Stimulated activated CD8-positive, alpha-beta memory T cell treated with anti-CD3 and anti-CD28 coated beads, Interleukin-7, amount 100 ng/mL, for 48 hours (primary cell): ENCODE results near the gene CPD.

Experiments
- DNase-seq, 2 donors: peaks; one replicate each; pipeline ENCODE4 v3.0.0-alpha.2; 2020; ENCODE audit warnings: low read depth in 1 of 2; ENCODE audit errors: extremely low read depth in 1 of 2

CPD gene

DNA sequence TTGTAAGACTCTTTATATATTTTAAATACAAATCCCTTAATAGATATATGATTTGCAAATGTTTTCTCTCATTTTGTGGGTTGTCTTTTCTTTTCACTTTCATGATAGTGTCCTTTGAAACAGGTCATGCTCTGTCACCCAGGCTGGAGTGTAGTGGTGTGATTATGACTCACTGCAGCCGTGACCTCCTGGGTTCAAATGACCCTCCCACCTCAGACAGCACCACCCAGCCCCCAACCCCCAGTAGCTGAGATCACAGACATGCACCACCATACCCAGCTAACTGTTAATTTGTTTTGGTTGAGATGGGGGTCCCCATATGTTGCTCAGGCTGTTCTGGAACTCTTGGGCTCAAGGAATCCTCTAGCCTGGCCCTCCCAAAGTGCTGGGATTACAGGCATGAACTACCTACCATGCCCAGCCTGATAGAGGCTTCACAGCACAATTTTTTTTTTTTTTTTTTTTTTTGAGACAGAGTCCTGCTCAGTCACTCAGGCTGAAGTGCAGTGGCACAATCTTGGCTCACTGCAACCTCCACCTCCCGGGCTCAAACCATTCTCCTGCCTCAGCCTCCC, 26.4 kb upstream of the CPD start:
- no peak for DNase-seq

DNA sequence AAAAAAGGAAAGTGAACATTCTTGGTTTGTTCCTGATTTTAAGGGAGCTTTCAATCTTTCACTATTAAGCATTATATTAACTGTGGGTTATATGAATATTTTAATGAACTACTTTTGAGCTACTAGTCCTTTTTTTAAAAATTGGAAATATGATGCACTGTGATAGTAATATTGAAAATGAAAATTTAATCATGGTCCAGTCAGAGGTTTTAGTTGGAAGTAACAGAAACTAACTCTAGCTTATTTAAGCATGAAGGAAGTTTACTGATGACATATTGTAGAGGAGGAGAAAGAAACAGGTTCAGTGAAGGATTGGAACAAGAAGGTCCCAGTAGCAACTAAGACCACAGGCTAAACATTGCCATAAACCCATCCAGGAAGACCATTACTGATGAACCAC, 24.0 kb upstream of the CPD start:
- no peak for DNase-seq

DNA sequence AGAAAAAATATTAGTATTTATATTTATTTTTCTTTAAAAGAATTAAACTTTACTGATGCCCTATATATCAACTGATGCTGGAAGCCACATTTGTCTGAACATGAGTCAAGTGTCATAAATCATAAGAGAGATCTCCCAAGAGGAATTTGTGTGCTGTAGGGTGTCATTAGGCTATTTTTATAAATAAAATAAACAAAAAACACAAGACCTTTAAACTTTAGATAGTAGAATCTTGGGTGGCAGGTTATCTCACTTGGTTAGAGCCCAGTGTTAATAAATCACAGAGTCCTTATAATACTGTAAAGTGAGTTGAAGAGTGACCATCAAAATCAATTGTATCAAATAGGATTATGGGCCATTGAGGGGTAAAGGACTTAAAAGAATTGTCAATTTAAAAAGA, 21.3 kb upstream of the CPD start:
- DNase-seq, result no peak

DNA sequence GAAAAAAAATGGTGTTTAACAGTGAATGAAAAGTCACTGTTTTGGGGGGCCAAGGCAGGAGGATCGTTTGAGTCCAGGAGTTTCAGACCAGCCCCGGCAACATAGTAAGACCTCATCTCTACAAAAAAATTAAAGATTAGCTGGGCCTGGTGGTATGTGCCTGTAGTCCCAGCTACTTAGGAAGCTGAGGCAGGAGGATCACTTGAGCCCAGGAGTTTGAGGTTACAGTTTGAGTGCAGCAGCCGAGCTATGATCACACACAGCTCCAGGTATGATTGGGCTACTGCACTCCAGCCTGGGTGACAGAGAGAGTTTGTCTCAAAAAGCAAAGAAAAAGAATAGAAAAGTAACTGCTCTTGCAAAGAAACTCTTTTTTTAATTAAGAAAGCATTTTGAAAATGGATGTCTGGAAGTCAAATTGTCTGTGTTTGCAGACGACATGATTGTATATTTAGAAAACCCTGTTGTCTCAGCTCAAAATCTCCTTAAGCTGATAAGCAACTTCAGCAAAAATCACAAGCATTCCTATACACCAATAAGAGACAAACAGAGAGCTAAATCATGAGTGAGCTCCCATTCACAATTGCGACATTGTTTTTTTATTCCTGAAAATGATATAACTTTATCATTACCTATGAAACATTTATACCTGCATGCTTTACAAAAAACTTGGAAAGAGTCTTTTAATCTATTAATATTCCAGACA, 20.5 kb upstream of the CPD start:
- no peak for DNase-seq

DNA sequence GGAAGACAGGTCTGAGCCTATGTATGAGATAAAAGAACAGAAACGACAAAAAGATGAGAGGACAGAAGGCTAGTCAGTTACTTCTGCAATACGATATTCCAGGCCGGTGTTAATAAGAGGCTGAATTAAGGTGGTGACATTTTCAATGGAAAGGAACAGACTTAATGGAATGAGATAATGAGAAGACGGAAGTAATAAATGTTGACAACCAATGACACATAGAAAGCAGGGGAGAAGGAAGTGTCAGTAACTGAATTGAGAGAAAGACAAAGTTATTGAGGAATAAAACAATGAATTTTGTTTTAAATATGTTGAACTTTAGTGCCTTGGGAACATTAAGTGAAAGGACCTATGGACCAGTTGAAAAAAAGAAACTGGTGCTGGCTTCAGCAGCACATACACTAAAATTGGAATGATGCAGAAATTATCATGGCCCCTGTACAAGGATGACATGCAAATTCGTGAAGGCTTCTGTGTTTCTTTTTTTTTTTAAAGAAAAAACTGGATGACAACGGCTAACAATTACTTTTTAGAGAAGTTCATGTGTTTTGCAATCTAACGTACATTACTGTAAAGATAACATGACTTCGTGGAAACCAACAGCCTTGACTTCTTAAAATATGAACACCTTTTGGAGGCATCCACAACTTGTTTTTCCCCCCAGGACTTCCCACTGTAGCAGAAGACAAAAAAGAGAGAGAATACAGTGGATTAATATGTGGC, 18.5 kb upstream of the CPD start:
- no peak for DNase-seq

DNA sequence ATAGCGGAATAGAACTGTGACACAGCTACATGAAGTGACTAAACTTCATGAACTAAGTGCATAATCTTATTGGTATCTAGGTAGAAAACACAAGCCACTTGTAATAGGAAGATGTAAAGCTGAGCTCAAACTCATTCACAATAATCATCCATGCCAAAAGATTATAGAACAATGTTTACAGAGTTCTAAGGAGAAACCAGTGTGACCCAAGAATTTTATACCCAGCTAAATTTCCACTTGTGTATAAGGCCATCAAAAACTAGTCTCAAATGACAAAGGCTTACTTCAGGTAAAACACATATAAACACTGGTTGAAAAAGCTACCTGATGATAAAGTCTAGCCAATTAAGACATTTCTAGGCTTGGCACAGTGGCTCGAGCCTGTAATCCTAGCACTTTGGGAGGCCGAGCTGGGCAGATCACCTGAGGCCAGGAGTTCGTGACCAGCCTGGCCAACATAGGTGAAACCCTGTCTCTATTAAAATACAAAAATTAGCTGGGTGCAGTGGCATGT, 16.9 kb upstream of the CPD start:
- no peak for DNase-seq

DNA sequence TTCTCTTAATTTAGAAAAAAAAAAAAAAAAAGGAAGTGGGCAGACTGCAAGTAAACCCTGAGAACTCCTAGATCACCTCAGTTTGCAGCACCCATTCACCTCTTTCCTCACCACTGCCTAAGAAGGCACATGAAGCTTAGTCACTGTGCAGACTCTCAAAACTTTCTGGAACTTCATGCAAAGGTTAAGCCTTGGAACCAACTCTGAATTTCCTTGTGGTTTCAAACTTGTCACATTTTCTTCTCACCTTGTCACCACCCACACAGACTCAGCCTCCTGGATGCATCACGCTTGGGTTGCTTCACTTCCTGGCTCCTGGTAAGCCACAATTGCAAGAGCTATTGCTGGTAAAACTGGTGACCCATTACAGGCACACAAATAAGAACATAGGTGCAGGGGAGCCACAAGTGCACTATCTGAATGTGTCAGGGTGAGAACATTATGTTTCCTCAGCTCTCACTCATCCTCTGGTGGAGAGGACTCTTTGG, 15.0 kb upstream of the CPD start:
- peak; percentile 69 to 93 for DNase-seq

DNA sequence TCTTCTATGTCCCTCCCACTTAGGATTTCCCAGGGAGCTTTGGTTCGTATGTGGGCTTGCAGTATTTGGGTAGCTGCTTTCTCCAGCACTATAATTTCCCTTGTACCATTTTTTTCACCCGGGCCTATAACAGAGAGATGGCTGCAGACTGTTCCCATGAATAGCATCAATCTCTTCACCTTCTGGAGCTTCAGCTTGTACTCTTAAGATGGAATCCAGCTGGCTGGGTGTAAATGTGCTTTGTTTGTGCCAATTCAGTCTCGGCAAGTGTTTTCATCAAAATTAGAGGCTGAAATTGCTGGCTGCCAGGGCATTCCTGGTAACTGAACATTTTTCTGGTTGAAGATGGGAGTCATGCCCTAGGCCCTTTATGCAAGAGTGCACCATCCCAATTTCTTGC, 12.2 kb upstream of the CPD start:
- no peak for DNase-seq

DNA sequence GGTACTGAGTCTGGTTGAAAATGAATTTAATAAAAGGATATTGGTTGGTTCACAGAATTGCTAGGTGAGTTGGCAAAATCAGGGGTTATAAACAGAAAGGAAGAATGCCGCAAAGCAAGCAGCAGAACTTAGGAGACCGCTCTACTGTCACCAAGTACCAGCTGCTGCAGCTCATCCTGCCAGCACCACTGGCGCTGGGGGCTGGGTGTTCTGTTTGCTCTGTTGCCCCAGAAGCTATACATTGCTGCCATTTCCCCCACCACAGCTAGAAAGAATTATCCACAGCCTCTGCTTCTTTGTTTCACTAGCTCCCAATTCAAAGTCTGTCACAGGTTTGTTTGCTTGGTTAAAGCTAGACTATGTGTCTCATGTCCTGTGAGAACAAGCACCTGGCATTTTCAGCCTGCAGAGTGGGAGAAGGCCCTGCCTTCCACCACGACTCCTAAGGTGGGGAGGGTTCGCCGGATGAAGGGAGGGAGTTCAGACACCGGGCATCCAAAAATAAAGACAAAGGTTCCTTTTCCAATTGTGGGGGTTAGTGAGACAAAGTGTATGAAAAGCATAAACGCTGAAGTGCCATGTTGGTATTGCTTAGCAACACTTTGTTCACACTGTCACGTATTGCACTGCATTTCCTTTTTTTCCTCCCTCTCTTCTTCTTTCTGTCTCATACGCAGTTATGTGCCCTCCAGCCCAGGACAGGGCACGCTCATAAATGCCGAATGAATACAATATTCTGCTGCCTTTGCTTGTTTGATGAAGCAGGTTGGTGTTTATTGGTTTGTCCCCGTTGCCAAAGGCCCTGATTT, 9.6 kb upstream of the CPD start:
- no peak for DNase-seq

DNA sequence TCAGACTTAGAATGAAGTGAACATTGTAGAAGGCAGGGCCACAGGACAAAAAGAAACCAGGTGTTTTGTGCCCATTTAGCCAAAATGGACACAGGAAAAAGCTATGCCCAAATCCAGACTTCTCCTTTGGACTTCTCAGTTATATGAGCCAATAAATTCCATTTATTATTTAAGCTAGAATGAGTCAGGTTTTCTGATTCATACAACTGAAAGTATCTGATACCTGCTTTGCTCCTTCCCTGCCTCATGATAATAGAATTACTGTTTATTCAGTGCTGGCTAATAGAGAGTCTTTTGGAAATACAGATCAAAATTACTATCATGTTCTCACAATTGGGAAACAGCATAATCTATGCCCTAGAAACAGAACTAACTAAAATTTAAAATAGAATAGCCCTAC, 8.7 kb upstream of the CPD start:
- no peak for DNase-seq

DNA sequence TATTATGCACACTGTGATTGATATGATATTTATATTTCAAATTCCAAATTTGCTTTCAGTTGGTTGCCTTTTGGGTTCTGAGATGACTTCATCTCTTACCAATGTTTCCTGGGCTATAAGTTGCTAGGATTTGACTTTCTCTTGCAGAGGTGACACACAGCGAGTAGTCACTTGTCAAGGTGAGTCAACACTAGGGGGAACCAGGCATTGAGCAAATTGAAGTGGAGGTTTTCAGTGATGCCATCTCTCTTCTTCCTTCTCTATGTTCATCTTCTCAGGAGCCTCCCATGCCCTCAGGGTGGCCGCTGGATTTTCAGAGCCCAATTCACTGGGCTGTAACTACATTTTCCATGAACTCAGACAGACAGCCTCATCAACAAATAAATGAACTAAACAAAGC, 6.0 kb upstream of the CPD start:
- no peak for DNase-seq

DNA sequence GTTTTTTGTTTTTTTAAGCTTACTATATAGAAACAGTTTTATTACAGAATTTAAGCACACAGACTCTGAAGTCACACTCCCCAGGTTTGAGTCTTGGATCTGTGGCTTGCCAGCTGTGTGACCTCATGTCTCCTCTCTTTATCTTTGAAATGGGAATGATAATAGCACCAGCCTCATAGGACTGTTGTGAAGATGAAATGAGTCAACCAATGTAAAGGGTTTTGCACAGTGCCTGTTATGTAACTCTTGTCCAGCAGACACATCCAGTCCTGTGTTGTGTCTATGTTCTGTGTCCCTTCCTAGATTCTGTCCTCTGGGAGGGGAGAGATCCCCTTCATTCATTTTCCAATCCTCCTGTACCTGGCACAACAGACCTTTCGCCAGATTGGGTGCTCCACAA, 3.1 kb upstream of the CPD start:
- DNase-seq, result no peak

DNA sequence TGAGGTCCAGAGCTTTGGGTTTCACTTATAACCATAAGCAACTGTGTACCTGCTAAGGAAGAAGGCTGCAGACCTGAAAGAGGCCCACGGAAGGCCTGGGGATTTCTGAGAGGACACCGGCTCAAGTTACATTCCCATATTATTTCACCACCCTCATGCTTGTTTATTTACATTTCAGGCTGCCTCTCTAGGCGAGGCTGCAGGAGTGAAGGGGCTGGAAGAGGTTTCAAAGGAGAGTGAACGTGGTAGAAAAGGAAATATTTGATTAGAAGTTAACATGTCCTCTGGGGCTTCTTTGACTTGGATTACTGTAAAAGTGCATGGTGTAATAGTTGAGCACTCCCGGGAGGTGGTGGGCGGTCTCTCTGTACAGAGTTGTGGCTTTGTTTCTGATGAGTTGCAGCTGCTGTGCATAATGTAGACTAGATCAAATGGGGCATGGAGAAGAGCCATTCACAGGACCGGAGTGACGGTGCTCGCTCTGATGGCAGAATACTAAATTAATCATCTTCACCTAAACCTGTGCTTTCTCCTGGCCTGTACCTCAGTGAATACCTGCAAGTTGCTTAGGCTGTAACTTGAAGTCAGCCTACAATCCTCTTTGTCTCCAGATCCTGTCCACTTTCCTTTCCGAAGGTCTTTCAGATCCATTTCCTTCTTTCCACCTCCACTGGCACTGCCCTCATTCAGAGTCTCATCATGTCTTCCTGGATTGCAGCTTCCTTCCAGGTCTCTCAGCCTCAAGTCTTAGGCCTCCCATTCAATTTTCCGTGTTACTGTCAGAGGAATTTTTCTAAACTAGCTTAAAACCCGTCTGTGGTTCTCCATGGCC, 1.9 kb upstream of the CPD start:
- DNase-seq, result peak; percentile 43 to 54

DNA sequence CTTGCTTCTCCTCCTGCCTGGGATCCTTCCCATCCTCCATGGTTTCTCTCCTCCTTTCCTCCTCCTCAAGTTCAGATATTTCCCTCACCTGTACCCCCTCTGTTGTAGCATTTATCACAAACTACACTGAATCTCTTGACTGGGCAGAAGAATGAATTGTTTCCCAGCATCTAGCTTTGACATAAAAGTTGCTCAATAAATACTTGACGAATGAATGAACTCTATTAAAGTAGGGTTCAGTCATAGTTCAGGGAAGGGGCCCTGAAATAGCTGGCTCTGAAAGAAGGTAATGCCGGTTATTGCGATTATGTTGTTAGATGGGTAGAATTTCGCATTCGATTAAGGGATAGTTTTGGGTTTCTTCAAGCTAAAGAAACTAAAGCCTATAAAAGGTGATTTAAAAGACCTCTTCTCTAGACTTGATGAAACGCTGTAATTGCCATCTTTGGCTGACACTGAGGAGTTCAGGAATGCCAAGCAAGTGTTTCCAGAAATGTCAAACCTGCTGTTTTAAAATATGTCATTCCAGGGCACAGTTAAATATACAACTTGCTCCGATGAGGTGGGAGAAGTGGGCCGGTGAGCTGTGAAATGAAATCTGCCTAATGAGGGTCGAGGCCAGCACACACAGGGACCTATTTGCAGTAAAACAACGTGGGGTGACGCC, 1.0 kb upstream of the CPD start:
- DNase-seq, result no peak

DNA sequence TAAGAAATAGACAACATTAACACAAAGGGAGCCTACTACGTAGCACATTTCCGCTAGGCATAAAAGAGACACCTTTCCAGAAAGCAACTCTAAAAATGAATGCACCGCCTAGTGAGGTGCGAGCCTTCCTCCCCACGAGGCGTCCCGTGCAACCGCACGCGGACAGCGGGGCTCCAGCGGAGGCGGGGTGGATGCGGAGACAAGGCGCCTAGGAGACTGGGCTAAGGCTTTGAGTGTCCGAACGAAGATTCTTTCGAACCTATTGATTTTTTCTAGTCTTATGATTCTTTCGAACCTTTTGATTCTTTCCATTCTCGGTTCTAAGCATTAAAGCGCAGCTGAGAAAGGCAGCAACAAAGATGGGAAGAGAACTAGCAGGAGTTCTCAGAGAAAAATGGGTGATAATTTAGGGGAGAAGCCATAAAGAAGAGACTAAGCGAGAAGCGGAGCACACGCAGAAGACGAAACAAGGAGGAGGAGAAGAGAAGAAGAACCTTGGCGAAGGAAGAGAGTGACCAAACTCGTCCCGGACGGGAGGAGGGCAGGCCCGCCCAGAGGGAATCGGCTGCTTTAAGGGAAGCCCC, 394 bp upstream of the CPD start:
- DNase-seq, result peak in 1 of 2 donors; percentile 37

DNA sequence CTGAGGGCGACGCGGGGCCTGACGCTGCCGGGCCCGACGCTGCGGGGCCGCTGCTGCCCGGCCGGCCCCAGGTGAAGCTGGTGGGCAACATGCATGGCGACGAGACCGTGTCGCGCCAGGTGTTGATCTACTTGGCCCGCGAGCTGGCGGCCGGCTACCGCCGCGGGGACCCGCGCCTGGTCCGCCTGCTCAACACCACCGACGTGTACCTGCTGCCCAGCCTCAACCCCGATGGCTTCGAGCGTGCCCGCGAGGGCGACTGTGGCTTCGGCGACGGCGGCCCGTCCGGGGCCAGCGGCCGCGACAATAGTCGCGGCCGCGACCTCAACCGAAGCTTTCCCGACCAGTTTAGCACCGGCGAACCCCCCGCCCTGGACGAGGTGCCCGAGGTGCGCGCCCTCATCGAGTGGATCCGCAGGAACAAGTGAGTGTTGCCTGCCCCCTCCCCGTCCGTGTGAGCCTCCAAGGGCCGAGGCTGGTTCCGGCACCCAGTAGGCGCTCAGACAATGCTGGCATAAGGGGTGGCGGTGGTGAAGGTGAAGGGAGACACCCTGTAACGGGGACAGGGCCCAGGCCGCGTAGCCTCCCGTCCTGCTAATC, 676 bp downstream of the CPD start:
- DNase-seq, result peak in 1 of 2 donors; percentile 11

DNA sequence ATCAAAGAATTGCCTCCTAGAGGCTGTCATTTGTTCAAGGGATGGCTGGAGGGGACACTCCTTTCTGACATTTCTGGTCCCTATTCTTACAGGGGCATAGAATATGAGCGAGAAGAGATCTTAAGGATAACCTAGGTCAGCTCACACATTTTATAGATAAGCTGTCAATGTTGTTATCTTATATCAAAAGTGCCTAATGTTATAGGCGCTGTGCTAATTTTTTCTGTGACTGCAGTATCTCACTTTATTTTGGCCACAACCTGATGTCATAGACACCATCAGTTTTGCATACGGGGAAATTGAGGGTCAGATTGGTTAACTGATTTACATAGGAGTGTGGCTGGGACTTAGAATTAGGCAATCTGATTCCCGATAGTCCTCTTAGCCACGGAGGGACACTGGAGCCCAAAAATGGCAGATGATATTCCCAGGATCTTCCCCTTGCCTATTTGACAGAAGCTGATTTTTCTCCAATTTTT, 1.2 kb downstream of the CPD start:
- DNase-seq, result no peak

DNA sequence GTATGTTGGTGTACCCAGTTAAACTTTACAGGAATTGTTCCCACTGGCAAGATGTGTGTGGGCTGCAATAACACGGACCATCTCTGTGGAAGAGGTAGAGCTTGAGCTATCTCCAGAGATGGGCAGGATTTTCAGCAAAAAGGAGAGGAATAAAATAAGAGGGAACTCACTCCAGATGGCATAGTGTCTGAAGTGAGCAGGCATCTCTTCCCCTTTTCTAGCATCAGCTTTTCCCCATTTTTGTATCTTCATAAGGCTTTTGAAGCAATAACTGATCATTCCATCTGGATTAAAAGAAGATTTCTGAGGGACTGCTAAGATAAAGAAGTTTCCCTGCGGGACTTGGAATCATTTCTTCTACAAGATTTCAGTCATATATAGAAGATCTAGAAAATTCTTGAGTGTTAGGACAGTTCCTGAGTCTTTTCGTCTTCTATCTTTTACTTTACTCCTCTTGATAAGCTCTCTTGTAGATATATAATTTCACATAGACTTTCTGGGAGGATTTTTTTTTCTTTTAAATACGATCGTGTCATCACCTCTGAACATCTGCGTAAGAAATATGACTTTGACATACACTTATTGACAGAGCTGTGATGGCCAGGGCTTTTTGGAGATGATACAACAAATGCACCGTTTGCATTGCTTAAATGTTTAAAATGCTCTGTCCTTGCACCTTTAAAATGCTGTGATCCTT, 2.1 kb downstream of the CPD start:
- no peak for DNase-seq
